AG04450 (cell line): ENCODE results near the gene SRGAP3. TPM values are rescaled to one million over a fixed set of nuclear protein-coding genes. Genes with fewer than 3 reads are reported as not detected.

Experiments used
- CTCF ChIA-PET: fragments of 300-600, 350-600 bp; formaldehyde crosslinking; extraction: SDS; loops from one replicate; lab custom pipeline; 2022; ENCODE audit warnings: antibody characterized with exemption, inconsistent platforms; lab: Charles Lee
- POLR2A ChIA-PET: fragments of 350-600 bp; formaldehyde crosslinking; extraction: SDS; loops from one replicate; lab custom pipeline; 2021; ENCODE audit warnings: antibody characterized with exemption, inconsistent platforms; lab: Yijun Ruan, JAX
- DNase-seq: peaks from one replicate; pipeline ENCODE4 v3.0.0-alpha.2; 2011; ENCODE audit warnings: low read depth, low spot score
- H3K27ac ChIP-seq: one replicate; pipeline ENCODE4 v1.5.1; 2012; ENCODE audit warnings: low read depth, low read length, control low read depth
- H3K27me3 ChIP-seq: one replicate; pipeline ENCODE4 v1.6.0; 2012; ENCODE audit warnings: low read length; ENCODE audit not compliant: control insufficient read depth, insufficient read depth
- H3K4me3 ChIP-seq: 2 replicates; pipeline ENCODE4 v1.5.1; 2011; ENCODE audit warnings: mild to moderate bottlenecking, low read depth, low read length, control low read depth
- H3K9me3 ChIP-seq: 2 replicates; pipeline ENCODE4 v1.5.1; 2012; ENCODE audit warnings: low read length; ENCODE audit not compliant: control insufficient read depth, insufficient read depth
- polyA plus RNA-seq: library from polyadenylated mRNA; depleted of rRNA; stranded (reverse); fragments of >200 nt; gene quantifications from 2 replicates; pipeline ENCODE4 v1.2.3, GENCODE V29; 2011
- TF ChIP-seq, protein P1 (sequence below): IDR thresholded peaks from 2 replicates; pipeline ENCODE4 v1.5.1; 2011; ENCODE audit warnings: low read depth, low read length, control low read depth, inconsistent platforms

The SRGAP3 gene
- polyA plus RNA-seq, 1 experiment, result 0.61 TPM

- no peak for DNase-seq
- TF ChIP-seq, protein P1, sequence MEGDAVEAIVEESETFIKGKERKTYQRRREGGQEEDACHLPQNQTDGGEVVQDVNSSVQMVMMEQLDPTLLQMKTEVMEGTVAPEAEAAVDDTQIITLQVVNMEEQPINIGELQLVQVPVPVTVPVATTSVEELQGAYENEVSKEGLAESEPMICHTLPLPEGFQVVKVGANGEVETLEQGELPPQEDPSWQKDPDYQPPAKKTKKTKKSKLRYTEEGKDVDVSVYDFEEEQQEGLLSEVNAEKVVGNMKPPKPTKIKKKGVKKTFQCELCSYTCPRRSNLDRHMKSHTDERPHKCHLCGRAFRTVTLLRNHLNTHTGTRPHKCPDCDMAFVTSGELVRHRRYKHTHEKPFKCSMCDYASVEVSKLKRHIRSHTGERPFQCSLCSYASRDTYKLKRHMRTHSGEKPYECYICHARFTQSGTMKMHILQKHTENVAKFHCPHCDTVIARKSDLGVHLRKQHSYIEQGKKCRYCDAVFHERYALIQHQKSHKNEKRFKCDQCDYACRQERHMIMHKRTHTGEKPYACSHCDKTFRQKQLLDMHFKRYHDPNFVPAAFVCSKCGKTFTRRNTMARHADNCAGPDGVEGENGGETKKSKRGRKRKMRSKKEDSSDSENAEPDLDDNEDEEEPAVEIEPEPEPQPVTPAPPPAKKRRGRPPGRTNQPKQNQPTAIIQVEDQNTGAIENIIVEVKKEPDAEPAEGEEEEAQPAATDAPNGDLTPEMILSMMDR, result no peak
- Histone ChIP-seq H3K27me3 (peaks cover 3% of the 10 kb centered on the region), H3K4me3 (no peak overlapping the region), H3K9me3 (no peaks in the 10 kb centered on the region), H3K27ac (no peak overlapping the region)
- CTCF ChIA-PET, result no interaction called here
- POLR2A ChIA-PET, result no interaction called here
Observed at GRCh38 chr3:9195390-9195789, 54.1 kb downstream of the SRGAP3 start.

GRCh38 chr3:9194509-9195184, 54.8 kb downstream of the SRGAP3 start:
- H3K9me3 ChIP-seq, result no peaks in the 10 kb centered on the region
- H3K27ac ChIP-seq, result no peak overlapping the region
- no peak overlapping the region for H3K4me3 ChIP-seq
- ChIA-PET POLR2A (no interaction called here), CTCF (no interaction called here)
- peaks cover 3% of the 10 kb centered on the region for H3K27me3 ChIP-seq
- TF ChIP-seq, protein P1, result no peak
- DNase-seq, result no peak

DNA sequence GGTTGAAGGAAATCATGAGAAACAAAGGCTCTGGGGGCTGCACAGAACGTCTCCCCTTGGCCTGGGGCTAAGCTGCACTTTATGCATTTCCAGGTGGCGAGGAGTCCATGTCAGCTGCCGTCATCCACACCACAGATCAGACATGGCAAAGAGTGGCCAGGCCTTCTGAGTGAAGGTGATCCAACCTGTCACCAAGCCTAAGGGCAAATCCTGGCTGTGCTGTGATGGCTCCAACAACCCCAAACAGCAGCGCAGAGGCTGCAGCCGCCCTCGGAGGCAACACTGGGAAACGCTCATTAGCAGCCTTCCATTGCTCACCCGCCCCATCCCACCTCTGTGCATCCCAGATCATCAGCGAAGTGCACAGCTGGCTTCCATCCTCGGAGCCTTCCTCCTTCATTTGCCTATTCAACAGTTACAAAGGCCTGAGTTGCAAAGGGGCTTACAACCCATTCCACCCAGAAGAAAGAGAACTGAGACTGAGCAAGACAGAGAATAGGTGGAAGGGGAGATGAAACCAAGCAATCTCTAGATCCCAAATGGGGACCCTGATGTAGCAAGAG, 55.7 kb downstream of the SRGAP3 start:
- POLR2A ChIA-PET, result no interaction called here
- no peak for DNase-seq
- Histone ChIP-seq H3K27me3 (peaks cover under 1% of the 10 kb centered on the region), H3K9me3 (no peaks in the 10 kb centered on the region), H3K27ac (no peak overlapping the region), H3K4me3 (no peak overlapping the region)
- TF ChIP-seq, protein P1, result no peak
- CTCF ChIA-PET, result interaction anchor here (1.3 kb wide), 1 partner anchor 109 kb away, joined by 3 read pairs; no protein-coding TSS in a partner anchor

GRCh38 chr3:9193211-9193610, 56.2 kb downstream of the SRGAP3 start:
- POLR2A ChIA-PET, result no interaction called here
- Histone ChIP-seq H3K27ac (no peak overlapping the region), H3K9me3 (no peaks in the 10 kb centered on the region), H3K4me3 (no peak overlapping the region), H3K27me3 (no peaks in the 10 kb centered on the region)
- DNase-seq, result no peak
- TF ChIP-seq, protein P1, result no peak
- CTCF ChIA-PET, result interaction anchor here (1.3 kb wide), 1 partner anchor 109 kb away, joined by 3 read pairs; no protein-coding TSS in a partner anchor
